ENCODE results near the gene C19orf12. TPM values are rescaled to one million over a fixed set of nuclear protein-coding genes. Genes with fewer than 3 reads are reported as not detected.

C19orf12 gene
- total and polyA plus RNA-seq, 2 of the 13 experiments (the other 11 are each of a cell fraction or from before 2014, with no cell fraction given): 17.7 to 34.4 TPM

- no peak for TF ChIP-seq ZNF512 (CRISPR knock-in tag; IDR thresholded peaks at IDR 0.05)
- no peak for TF ChIP-seq GLMP (CRISPR knock-in tag; IDR thresholded peaks at IDR 0.05; ENCODE audit: borderline replicate concordance)
- TF ChIP-seq ZNF33B (CRISPR knock-in tag; IDR thresholded peaks at IDR 0.05): 0 out of 2 replicates have a peak, but pooled peaks have one; percentile 46
- TF ChIP-seq ZNF639 (CRISPR knock-in tag; conservative IDR thresholded peaks at IDR 0.05): no peak
- no peak for TF ChIP-seq ZNF274 (CRISPR knock-in tag; IDR thresholded peaks at IDR 0.05)
- peak; percentile 20; the same call in 1 of the 2 replicates for TF ChIP-seq GMEB1 (CRISPR knock-in tag; IDR thresholded peaks at IDR 0.05; ENCODE audit: borderline replicate concordance)
- TF ChIP-seq ZMAT5 (CRISPR knock-in tag; IDR thresholded peaks at IDR 0.05; ENCODE audit: borderline replicate concordance, low read depth): no peak
- TF ChIP-seq GATAD2A (CRISPR knock-in tag; IDR thresholded peaks at IDR 0.05): no peak
- no peak for TF ChIP-seq ZNF75D (CRISPR knock-in tag; IDR thresholded peaks at IDR 0.05; ENCODE audit: borderline replicate concordance)
- no peak for TF ChIP-seq ELF1 (CRISPR knock-in tag; IDR thresholded peaks at IDR 0.05)
- no peak for TF ChIP-seq CBFB (CRISPR knock-in tag; IDR thresholded peaks at IDR 0.05)
- TF ChIP-seq SETDB1 (CRISPR knock-in tag; IDR thresholded peaks at IDR 0.05; ENCODE audit: borderline replicate concordance): no peak
- no peak for TF ChIP-seq EHMT2 (IDR thresholded peaks at IDR 0.05; ENCODE audit: borderline replicate concordance, low read depth, low read length)
- no peak for TF ChIP-seq PRDM10 (CRISPR knock-in tag; IDR thresholded peaks at IDR 0.05; ENCODE audit: low read depth)
- peak; percentile 51; the same call in 1 of the 2 replicates for TF ChIP-seq ZNF607 (CRISPR knock-in tag; IDR thresholded peaks at IDR 0.05; ENCODE audit: borderline replicate concordance)
- TF ChIP-seq CBX5 (CRISPR knock-in tag; IDR thresholded peaks at IDR 0.05; ENCODE audit: borderline replicate concordance): no peak
- 0 out of 2 replicates have a peak, but pooled peaks have one; percentile 55 for TF ChIP-seq MAZ (IDR thresholded peaks at IDR 0.05; ENCODE audit: borderline replicate concordance, low read depth, low read length)
- peak; percentile 33; the same call in 1 of the 2 replicates for TF ChIP-seq MAZ (CRISPR knock-in tag; IDR thresholded peaks at IDR 0.05; ENCODE audit: low read depth)
These were observed at the start of gene C19orf12 (continued) for GRCh38 chr19:29714953-29715700.
